Stimulated activated CD8-positive, alpha-beta memory T cell treated with anti-CD3 and anti-CD28 coated beads, Interleukin-4, amount 100 ng/mL, for 24 hours (primary cell): ENCODE data around the gene PARN.
"Not testable (repeated sequence)": the region's sequence is repeated elsewhere in the genome, so short reads cannot be mapped to it uniquely, and the experiment has no call there.

Experiments
- DNase-seq: peaks from one replicate; pipeline ENCODE4 v3.0.0-alpha.2; 2020; ENCODE audit warnings: low read depth

The PARN gene

GRCh38 chr16:14436401-14436955, 193.6 kb downstream of the PARN start:
- no peak for DNase-seq

- no peak for DNase-seq
Observed at GRCh38 chr16:14434860-14435259, 195.2 kb downstream of the PARN start.

GRCh38 chr16:14428971-14429637, 201.0 kb downstream of the PARN start:
- not testable (repeated sequence) for DNase-seq

- DNase-seq: no peak
Observed at GRCh38 chr16:14428043-14428442, 202.0 kb downstream of the PARN start.

- DNase-seq: no peak
Observed at GRCh38 chr16:14427371-14427948, 202.6 kb downstream of the PARN start.

- DNase-seq: no peak
Observed at GRCh38 chr16:14424595-14424994, 205.5 kb downstream of the PARN start.

GRCh38 chr16:14423344-14423743, 206.7 kb downstream of the PARN start:
- no peak for DNase-seq

- DNase-seq: no peak
Observed at GRCh38 chr16:14420721-14421488, 209.2 kb downstream of the PARN start.

- DNase-seq: not testable (repeated sequence)
Observed at GRCh38 chr16:14420243-14420642, 209.8 kb downstream of the PARN start.

GRCh38 chr16:14419817-14420216, 210.2 kb downstream of the PARN start:
- no peak for DNase-seq

- no peak for DNase-seq
Observed at GRCh38 chr16:14418795-14419225, 211.2 kb downstream of the PARN start.

GRCh38 chr16:14416184-14416583, 213.9 kb downstream of the PARN start:
- DNase-seq: no peak

GRCh38 chr16:14415291-14415690, 214.8 kb downstream of the PARN start:
- DNase-seq: no peak

- DNase-seq: no peak
Observed at GRCh38 chr16:14409563-14409962, 220.5 kb downstream of the PARN start.

GRCh38 chr16:14407786-14408399, 222.2 kb downstream of the PARN start:
- no peak for DNase-seq

- DNase-seq: peak; percentile 3
Observed at GRCh38 chr16:14405611-14406537, 224.2 kb downstream of the PARN start.

- not testable (repeated sequence) for DNase-seq
Observed at GRCh38 chr16:14403001-14403389, 227.1 kb downstream of the PARN start.

- DNase-seq: not testable (repeated sequence)
Observed at GRCh38 chr16:14402114-14403000, 227.7 kb downstream of the PARN start.

GRCh38 chr16:14401711-14402061, 228.4 kb downstream of the PARN start:
- DNase-seq: not testable (repeated sequence)

- DNase-seq: not testable (repeated sequence)
Observed at GRCh38 chr16:14400978-14401710, 228.9 kb downstream of the PARN start.
